ENCODE results near the gene MVB12B. TPM values are rescaled to one million over a fixed set of nuclear protein-coding genes. Genes with fewer than 3 reads are reported as not detected.
"Not testable (repeated sequence)": the region's sequence is repeated elsewhere in the genome, so short reads cannot be mapped to it uniquely, and the experiment has no call there.

Gene MVB12B
- total RNA-seq, 1 donor from 2014 or later, result 22.2 TPM

GRCh38 chr9:126527109-126527825 lies 200.6 kb downstream of the MVB12B start:
- DNase-seq (ENCODE audit: low spot score), result no peak

- DNase-seq (ENCODE audit: low spot score), result no peak
Measured at GRCh38 chr9:126528111-126528510, 201.5 kb downstream of the MVB12B start.

- DNase-seq (ENCODE audit: low spot score), result no peak
Measured at GRCh38 chr9:126528915-126529314, 202.3 kb downstream of the MVB12B start.

DNA sequence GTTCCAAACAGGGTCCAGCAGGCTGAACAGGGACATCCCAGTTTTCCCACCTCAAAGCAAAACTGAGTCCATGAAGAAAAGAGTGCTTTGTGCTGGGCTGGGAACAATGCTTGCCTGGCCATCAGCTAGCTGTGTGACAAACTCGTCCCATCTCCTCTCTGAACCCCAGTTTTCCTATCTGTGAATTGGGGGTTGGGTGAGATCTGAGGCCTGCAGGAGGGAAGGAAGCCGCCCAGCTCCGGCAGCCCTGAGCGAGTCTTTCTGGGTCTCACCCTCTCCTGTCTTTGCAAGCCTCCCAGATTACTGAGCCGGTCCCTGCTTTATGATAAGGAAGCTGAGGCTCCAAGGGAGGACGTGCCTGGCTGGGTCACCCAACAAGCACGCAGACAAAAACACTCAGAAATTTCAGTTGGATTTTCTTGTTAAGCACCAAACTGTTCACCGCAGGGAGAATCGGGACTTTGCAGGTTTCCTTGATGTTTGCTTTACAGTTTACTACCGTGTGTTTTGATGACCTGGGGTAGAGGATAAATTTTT lies 204.5 kb downstream of the MVB12B start:
- no peak for DNase-seq (ENCODE audit: low spot score)

- DNase-seq (ENCODE audit: low spot score), result no peak
Measured at GRCh38 chr9:126531591-126531990, 205.0 kb downstream of the MVB12B start.

DNA sequence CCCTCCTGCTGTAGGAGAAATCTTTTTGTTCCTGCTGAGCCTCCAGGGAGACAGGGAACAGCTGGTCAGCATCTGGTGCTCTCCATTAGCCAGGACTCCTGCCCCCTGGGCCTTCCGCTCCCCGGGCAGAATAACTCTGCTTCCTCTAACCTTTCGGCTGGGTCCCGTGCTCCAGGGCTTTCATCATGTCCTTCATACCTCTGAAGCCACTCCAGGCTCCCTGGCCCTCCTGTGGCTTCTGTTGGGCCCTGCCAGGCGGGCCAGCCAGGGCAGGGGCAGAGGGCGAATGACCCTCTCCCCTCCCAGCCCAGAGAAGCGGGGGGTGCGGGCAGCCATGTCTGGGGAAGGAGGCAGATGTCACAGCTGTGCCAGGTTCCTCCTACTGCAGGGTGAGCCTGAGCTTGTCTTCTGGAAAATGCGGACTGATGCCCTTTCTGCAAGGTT lies 205.4 kb downstream of the MVB12B start:
- no peak for DNase-seq (ENCODE audit: low spot score)

- no peak for DNase-seq (ENCODE audit: low spot score)
Measured at GRCh38 chr9:126532489-126532888, 205.9 kb downstream of the MVB12B start.

- no peak for DNase-seq (ENCODE audit: low spot score)
Measured at GRCh38 chr9:126532951-126533925, 206.6 kb downstream of the MVB12B start.

GRCh38 chr9:126533926-126534310 lies 207.3 kb downstream of the MVB12B start:
- DNase-seq (ENCODE audit: low spot score), result no peak

DNA sequence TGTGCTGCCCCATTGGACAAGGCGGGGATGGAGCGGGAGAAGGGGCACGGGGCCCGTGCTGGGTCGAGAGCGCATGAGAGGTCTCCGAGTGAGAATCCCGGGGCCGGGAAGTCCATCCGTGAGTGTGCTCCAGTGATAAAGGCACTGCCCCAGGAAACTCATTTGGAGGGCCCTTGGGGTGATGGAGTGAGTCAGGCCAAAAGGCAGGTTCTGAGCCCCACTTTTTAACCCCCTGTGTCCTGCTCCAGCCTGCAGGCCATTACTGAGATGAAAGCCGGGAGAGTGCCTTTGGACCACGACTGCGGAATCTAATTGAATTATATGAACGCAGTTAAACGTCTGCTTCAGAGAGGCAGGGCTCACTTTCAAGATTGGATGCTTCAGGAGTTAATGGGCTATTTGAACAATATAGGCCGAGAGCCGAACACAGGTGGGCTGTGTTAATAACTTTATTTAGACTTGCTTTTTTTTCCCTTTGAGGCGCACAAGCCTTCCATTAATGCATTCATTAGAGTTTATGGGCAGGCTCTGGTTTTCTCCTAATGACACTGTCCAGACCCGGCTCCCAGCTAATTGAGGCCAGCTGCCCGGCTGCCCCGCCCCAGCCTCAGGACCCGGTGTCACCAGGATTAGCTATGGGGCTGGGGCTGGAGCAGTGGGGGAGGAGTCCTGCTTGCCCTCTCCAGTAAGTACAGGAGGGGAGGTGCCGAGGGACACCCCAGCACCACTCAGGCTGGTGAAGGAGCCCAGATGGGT lies 208.0 kb downstream of the MVB12B start:
- DNase-seq (ENCODE audit: low spot score), result no peak

- DNase-seq (ENCODE audit: low spot score), result peak; percentile 41
Measured at GRCh38 chr9:126536131-126536530, 209.5 kb downstream of the MVB12B start.

DNA sequence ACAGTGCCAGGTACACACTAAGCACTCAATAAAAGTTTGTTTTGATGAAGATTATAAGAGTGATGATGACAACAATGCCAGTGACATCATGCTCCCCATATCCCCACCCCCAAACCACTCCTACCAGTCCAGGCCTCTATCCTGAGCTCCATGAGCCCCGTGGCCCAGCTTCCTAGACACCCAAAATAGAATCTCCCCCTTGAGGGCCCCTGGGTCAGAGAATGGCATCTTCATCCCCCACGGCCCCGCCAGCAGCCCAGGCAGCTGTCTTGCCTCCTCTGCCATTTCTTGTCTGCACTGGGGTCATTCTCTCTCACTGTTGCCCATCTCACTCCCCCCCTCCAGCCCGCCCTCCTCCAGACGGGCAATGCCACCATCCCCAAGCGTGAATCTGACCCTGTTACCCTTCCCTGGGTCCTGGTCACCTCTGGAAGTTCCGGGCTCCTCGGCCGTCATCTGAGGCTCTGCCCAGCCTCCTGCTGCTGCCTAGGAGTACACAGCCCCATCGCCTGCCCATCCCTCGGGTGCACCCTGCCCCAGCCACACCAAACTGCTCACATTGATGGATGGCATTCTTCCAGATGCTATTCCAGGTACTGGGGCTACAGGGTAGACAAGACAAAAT lies 210.3 kb downstream of the MVB12B start:
- no peak for DNase-seq (ENCODE audit: low spot score)

DNA sequence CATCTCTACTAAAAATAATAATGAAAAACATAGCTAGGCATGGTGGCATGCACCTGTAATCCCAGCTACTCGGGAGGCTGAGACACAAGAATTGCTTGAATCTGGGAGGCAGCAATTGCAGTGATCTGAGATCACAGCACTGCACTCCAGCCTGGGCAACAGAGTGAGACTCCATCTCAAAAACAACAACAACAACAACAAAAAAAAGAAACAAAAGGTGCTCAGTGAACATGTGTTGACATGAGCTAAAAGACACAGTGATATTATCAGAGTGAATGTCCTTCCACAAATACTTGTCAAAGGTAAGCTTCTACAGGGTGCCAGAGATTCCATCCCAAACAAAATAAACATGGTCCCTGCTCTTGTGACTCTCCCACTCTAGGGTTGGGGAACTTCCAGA lies 211.9 kb downstream of the MVB12B start:
- no peak for DNase-seq (ENCODE audit: low spot score)

- not testable (repeated sequence) for DNase-seq (ENCODE audit: low spot score)
Measured at GRCh38 chr9:126540398-126540797, 213.8 kb downstream of the MVB12B start.

DNA sequence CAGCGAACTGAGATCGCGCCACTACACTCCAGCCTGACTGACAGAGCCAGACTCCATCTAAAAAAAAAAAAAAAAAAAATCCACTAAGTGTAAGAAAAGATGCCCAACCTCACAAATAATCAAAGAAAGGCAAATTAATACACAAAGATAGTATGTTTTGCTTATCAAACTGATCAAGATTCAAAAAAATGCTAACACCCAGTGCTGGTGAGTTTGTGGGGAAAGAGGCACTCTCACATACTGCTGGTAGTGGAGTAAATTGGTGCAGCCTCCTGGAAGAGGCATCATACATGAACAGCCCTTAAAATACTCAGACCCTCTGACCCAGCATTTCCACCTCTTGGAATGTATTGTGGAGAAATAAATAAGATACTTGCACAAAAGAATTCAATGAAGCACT lies 216.9 kb downstream of the MVB12B start:
- no peak for DNase-seq (ENCODE audit: low spot score)

- no peak for DNase-seq (ENCODE audit: low spot score)
Measured at GRCh38 chr9:126545106-126545505, 218.5 kb downstream of the MVB12B start.

GRCh38 chr9:126546036-126546435 lies 219.4 kb downstream of the MVB12B start:
- no peak for DNase-seq (ENCODE audit: low spot score)

GRCh38 chr9:126548312-126548711 lies 221.7 kb downstream of the MVB12B start:
- DNase-seq (ENCODE audit: low spot score), result no peak

- DNase-seq (ENCODE audit: low spot score), result no peak
Measured at GRCh38 chr9:126549246-126550006, 222.8 kb downstream of the MVB12B start.

DNA sequence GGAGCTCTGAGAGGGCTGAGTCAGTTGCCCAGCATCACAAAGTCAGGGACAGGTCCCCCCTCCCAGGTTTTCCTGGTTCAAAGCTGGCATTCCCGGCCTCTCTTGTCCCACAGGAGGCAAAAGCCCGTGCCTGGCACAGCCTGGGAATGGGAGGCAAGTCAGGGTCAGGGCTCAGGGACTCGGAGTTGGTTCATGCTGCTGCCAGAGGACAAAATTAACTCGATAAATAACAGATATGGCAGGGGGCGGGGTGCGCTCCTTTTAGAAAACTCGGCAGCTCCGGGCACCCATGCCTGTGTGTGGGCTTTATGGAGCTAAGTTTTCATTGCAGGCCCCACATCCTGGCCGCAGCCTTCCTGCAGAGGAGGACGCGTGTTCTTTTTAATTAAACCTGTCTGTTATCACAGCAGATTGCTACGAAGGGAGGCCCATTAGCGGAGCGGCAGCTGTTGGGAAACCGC lies 224.3 kb downstream of the MVB12B start:
- DNase-seq (ENCODE audit: low spot score), result no peak

Measured in mesenteric fat pad (tissue), 1 donor.